Esophagus squamous epithelium (tissue), 4 donors: ENCODE results near the gene GLYATL3.

Source experiments
- POLR2A ChIP-seq, 4 donors: fragments of 450-650 bp; IDR thresholded peaks; one replicate each; pipeline ENCODE4 v1.6.1; 2017; ENCODE audit warnings: antibody characterized with exemption in 4 of 4, mild to moderate bottlenecking in 4 of 4, moderate library complexity in 3 of 4
- TF ChIP-seq, protein P1 (sequence below), 6 experiments: fragments of 450-650 bp in 4 of 6; fragments of 200-600 bp in 2 of 6; sonication (generic) in 2 of 6; IDR thresholded peaks; one replicate each; pipeline ENCODE4 v1.5.1; 2016 to 2019; ENCODE audit warnings: antibody characterized with exemption in 6 of 6, mild to moderate bottlenecking in 4 of 6, moderate library complexity in 4 of 6

DNA sequence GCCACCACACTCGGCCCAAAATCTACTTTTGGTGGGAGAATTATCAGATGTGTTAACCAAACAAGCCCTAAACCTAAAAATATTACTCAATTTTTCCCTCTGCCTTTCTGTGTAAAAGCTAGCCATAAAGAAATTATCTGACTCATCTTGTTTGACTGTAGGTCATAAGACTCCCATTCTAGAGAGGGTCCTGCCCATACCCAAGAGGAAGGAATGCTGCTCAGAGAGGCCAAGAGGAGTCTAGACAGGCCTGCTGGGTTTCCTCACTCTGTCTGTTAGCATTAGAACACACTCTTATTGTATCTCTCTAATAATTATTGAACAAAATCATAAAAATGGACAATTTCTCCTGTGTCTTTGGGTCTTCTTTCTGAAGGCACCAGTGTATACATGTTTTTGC lies 76.9 kb downstream of the GLYATL3 start:
- TF ChIP-seq, protein P1, sequence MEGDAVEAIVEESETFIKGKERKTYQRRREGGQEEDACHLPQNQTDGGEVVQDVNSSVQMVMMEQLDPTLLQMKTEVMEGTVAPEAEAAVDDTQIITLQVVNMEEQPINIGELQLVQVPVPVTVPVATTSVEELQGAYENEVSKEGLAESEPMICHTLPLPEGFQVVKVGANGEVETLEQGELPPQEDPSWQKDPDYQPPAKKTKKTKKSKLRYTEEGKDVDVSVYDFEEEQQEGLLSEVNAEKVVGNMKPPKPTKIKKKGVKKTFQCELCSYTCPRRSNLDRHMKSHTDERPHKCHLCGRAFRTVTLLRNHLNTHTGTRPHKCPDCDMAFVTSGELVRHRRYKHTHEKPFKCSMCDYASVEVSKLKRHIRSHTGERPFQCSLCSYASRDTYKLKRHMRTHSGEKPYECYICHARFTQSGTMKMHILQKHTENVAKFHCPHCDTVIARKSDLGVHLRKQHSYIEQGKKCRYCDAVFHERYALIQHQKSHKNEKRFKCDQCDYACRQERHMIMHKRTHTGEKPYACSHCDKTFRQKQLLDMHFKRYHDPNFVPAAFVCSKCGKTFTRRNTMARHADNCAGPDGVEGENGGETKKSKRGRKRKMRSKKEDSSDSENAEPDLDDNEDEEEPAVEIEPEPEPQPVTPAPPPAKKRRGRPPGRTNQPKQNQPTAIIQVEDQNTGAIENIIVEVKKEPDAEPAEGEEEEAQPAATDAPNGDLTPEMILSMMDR (IDR thresholded peaks at IDR 0.05) = no peak
- no peak for TF ChIP-seq POLR2A (IDR thresholded peaks at IDR 0.05)
